ENCODE data around the gene SLC40A1. TPM values are rescaled to one million over a fixed set of nuclear protein-coding genes. Genes with fewer than 3 reads are reported as not detected.

Gene SLC40A1, protein sequence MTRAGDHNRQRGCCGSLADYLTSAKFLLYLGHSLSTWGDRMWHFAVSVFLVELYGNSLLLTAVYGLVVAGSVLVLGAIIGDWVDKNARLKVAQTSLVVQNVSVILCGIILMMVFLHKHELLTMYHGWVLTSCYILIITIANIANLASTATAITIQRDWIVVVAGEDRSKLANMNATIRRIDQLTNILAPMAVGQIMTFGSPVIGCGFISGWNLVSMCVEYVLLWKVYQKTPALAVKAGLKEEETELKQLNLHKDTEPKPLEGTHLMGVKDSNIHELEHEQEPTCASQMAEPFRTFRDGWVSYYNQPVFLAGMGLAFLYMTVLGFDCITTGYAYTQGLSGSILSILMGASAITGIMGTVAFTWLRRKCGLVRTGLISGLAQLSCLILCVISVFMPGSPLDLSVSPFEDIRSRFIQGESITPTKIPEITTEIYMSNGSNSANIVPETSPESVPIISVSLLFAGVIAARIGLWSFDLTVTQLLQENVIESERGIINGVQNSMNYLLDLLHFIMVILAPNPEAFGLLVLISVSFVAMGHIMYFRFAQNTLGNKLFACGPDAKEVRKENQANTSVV
- total RNA-seq, result 1 to 10 TPM; 4.4 to 6.0 TPM

DNA sequence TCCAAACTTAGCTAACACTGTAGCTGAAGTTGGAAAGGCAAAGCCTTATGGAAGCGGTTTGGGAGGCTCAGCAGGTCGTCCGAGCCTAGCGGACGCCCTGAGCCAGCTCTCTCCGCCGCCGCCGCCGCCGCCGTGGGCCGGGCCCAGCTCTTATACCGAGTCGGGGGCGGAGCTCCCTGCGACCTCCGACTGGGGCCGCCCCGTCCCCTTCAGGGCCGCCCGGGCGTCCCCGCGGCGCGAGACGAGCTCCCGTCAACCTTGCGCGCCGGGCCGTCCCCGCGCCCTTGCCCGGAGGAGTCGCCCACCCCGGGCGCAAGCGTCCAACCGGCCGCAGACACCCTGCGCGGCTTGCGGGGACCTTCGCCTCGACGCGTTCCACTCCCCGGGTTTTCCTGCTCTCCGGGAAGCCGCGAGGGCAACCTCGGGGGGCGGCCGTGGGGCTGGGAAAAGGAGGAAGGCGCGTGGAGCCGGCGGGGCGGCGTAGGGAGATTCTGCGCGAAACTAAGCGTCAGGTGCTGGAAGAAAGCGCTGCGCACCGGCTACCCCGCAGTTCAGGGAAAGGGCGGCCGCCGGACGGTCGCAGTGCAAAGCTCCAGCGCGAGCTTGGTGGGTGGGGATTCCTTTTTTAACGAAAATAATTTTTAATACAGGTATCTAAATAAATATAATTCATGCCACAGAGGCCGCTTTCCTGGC, at the start of gene SLC40A1:
Gene SLC40A1 (minus strand): TSS at position 129 of the 696 bp plus-strand sequence. CDS start 326 bp downstream, outside the sequence.
- Mint-ChIP-seq H3K27ac (peak within 1 kb of the TSS; percentile 33), H3K27me3 (peaks cover 35% of the 10 kb centered on the region), H3K36me3 (ENCODE audit: low read depth) (no peaks in the 10 kb centered on the region), H3K4me1 (peaks cover 26% of the 10 kb centered on the region), H3K9me3 (no peaks in the 10 kb centered on the region), H3K4me3 (peak within 1 kb of the TSS; percentile 72)
- DNase-seq, result peak; percentile 63
- CTCF ChIA-PET, result interaction anchor here (0.7 to 2.0 kb wide), 10 partner anchors 8 to 118 kb away, joined by 3 to 7 read pairs (median 3); no protein-coding TSS in a partner anchor
- POLR2A ChIA-PET, result interaction anchor here (0.7 to 1.8 kb wide), 11 partner anchors 8 to 140 kb away, joined by 3 to 12 read pairs (median 4); partner anchors contain the start of gene WDR75

DNA sequence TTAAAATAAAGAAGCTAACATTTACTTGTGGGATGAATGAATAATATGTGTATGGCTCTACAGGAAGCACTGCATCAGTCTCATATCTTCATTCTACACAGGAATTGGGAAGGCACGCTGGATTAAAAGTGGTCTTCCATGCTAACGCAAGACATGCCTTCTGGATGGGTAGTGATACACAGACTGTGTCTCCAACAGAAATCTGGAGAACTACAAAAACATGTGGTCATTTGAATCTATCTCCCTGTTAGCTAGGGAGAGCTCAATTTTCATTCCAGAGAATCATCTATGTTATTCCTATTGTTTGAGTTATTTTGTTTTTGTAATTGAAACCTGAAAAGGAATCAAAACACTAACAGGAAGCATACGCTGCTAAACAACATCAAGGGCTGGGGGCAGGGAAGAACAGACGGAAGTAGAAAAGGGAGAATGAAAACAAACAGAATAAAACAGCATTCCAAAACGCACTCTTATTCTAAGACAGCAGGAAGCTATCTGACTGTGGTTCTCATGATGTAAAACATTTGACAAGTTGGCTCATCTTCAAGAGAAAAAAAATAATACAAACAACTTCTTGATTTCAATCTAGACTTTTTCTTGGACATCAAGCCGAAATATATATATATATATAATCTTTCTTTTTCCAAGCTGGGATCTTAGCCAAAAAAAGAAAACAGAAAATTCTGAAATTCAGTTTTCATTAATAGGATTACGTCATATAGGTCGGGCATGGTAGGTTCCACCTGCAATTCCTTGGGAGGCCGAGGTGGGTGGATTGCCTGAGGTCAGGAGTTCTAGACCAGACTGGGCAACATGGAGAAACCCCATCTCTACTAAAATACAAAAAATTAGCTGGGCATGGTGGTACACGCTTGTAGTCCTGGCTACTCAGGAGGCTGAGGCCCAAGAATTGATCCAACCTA, 49.2 kb upstream of the SLC40A1 start:
- DNase-seq, result no peak
- Mint-ChIP-seq H3K4me1 (peaks cover 1% of the 10 kb centered on the region), H3K4me3 (no peak overlapping the region), H3K9me3 (no peaks in the 10 kb centered on the region), H3K36me3 (ENCODE audit: low read depth) (no peaks in the 10 kb centered on the region), H3K27ac (no peak overlapping the region), H3K27me3 (no peaks in the 10 kb centered on the region)
- POLR2A ChIA-PET, result no interaction called here
- CTCF ChIA-PET, result interaction anchor here (1.7 kb wide), 1 partner anchor 28 kb away, joined by 4 read pairs; no protein-coding TSS in a partner anchor

DNA sequence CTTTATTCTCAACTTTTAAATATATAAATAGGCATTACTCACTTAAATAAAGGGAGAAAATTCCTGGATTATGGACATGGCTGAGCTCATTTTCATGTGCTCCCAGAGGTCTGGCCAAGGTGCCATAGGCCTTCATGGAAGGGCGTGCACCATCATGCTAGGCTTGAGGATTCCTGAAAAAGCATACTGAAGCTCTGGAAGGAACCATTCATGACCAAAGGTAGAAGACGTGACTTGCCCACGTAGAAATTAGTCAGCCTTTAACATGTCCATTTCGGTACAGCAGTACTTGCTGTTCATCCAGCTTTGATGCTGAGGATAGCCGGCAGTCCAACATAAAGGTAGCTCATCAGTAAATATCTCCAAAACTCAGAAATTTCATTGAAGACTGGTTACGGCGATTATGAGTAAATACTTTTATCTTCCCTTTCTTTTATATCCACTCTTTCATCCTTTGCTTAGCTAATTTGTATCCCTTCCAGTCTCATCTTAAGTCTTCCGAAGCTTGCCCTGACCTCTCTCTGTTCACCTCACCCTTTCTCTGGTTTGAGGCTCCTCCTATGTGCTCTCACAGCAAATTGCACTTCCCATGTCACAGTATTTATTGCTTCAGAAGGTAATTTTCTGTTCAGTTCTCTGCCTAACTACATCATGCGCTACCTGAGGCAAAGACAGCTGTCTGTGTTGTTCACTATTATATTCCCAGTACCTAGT, 48.4 kb upstream of the SLC40A1 start:
- Mint-ChIP-seq H3K4me3 (no peak overlapping the region), H3K9me3 (no peaks in the 10 kb centered on the region), H3K36me3 (ENCODE audit: low read depth) (no peaks in the 10 kb centered on the region), H3K4me1 (peaks cover 7% of the 10 kb centered on the region), H3K27ac (no peak overlapping the region), H3K27me3 (no peaks in the 10 kb centered on the region)
- DNase-seq, result no peak
- ChIA-PET POLR2A (no interaction called here), CTCF (interaction anchor here (0.6 to 1.7 kb wide), 3 partner anchors 16 to 30 kb away, joined by 3 to 4 read pairs (median 4); no protein-coding TSS in a partner anchor)

DNA sequence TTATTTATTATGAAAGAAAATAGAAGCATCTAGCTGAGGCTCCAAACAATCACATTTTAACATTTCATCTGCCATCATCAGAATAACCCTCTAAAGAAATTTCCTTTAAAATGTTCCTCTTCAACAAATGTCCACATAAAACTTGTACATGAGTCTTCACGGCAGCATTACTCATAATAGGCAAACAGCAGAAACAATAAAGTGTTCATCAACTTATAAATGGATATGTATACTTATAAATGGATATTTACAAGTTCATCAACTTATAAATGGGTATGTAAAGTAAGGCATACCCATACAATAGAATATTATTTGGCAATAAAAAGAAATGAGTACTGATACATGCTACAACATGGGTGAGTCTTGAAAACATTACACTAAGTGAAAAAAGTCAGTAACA, 47.2 kb upstream of the SLC40A1 start:
- H3K36me3 Mint-ChIP-seq (ENCODE audit: low read depth), result no peaks in the 10 kb centered on the region
- no peaks in the 10 kb centered on the region for H3K9me3 Mint-ChIP-seq
- H3K4me1 Mint-ChIP-seq, result peaks cover 7% of the 10 kb centered on the region
- no peak for DNase-seq
- H3K27ac Mint-ChIP-seq, result no peak overlapping the region
- H3K27me3 Mint-ChIP-seq, result no peaks in the 10 kb centered on the region
- ChIA-PET POLR2A (no interaction called here), CTCF (no interaction called here)
- H3K4me3 Mint-ChIP-seq, result no peak overlapping the region

DNA sequence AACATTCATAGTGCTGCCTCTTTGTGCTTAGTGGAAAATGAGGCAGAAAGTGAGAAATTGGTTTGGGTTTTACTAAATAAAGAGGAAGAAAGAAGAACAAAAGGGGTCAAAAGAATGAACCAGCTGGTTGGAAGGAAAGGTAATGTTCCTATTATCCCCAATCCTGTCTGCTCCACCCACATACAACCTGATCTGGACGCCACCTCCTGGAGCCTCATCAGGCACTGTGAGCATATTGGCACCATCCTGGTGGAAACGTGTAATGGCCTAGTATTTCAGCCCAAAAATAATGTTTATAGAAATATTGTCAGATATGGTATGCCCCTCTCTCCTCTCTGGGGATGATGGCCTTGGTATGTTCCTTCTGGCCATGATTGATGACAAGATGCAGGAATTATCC, 45.0 kb upstream of the SLC40A1 start:
- Mint-ChIP-seq H3K9me3 (no peaks in the 10 kb centered on the region), H3K27ac (no peak overlapping the region), H3K4me3 (no peak overlapping the region), H3K27me3 (no peaks in the 10 kb centered on the region), H3K36me3 (ENCODE audit: low read depth) (no peaks in the 10 kb centered on the region), H3K4me1 (peaks cover 7% of the 10 kb centered on the region)
- no peak for DNase-seq
- POLR2A ChIA-PET, result no interaction called here
- CTCF ChIA-PET, result interaction anchor here (1.4 kb wide), 1 partner anchor 9 kb away, joined by 5 read pairs; no protein-coding TSS in a partner anchor

DNA sequence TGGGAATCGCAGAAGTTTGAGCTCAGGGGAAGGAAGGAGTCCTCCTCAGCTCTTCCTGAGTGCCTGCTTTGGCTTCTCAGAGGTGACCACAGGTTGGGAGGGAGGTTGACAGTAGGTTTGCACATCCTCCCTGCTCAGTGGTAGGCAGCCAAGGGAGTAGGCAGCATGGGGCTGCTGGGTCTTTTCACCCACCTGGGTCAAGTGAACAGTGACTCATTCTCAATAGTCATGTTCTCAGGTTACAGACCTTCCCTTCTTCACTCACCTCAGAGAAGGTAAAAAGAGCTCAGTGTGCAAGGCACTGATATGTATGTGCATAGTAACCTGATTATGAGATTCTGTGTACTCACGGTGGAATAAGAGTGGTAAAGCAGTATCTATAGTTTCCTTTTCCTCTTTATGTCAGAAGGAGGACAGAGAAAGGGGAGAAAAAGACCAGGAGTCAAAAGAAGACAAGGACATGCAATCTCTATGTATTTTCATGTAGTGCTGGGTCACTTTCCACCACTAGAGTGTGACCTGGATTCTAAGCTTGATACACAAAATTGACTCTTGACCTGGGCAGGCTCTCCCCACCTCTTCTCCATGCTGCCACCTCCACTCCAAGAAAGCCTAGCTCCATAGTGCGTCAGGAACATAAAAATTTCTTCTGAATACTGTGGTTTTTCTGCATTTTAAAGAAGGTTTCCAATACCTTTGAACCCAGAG, 44.2 kb upstream of the SLC40A1 start:
- POLR2A ChIA-PET, result no interaction called here
- peaks cover 7% of the 10 kb centered on the region for H3K4me1 Mint-ChIP-seq
- no peaks in the 10 kb centered on the region for H3K36me3 Mint-ChIP-seq (ENCODE audit: low read depth)
- DNase-seq, result no peak
- H3K4me3 Mint-ChIP-seq, result no peak overlapping the region
- CTCF ChIA-PET, result interaction anchor here (1.4 kb wide), 1 partner anchor 9 kb away, joined by 5 read pairs; no protein-coding TSS in a partner anchor
- no peaks in the 10 kb centered on the region for H3K9me3 Mint-ChIP-seq
- no peak overlapping the region for H3K27ac Mint-ChIP-seq
- H3K27me3 Mint-ChIP-seq, result no peaks in the 10 kb centered on the region

DNA sequence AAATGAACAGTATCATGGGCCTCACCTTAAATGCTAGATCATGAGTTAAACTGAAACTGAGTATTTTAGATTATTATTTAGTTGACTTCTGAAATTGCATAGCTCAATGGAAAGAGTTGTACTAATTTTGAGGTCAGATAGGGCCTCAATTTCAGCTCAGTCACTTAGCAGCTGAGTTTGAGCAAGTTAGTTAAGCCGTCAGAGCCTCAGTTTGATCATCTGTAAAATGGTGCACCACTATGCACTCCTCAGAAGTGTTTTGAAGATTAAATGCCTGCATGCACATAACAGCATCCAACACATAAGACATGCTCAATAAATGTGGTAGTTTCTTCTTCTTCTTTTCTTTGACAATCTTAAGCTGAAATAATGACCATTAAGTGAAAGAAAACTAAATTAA, 42.5 kb upstream of the SLC40A1 start:
- POLR2A ChIA-PET, result no interaction called here
- CTCF ChIA-PET, result no interaction called here

DNA sequence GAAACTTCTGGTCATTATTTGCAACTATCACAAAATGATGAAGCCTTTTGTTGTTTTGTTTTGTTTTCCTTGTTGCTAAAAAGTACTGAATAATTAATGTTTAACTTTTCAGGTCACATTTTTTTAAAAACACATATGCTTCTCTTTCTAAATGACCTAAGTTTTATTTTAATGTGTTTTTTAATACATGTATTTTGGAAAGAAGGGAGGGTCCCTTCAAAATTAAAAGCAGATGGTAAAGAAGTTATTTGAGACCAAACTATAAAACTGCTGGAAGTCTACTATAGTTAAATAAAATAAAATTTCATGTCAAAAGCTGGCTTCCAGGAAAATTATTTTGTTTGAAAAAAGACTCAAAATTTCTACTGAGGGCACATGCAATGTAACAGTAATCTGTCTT, 41.2 kb upstream of the SLC40A1 start:
- Mint-ChIP-seq H3K36me3 (ENCODE audit: low read depth) (no peaks in the 10 kb centered on the region), H3K27me3 (no peaks in the 10 kb centered on the region), H3K4me3 (no peak overlapping the region), H3K9me3 (no peaks in the 10 kb centered on the region), H3K4me1 (peaks cover 7% of the 10 kb centered on the region), H3K27ac (no peak overlapping the region)
- ChIA-PET POLR2A (no interaction called here), CTCF (no interaction called here)
- no peak for DNase-seq

More for the DNA sequence above, 42.5 kb upstream of the SLC40A1 start:
- H3K27ac Mint-ChIP-seq, result no peak overlapping the region
- no peak for DNase-seq
- no peaks in the 10 kb centered on the region for H3K36me3 Mint-ChIP-seq (ENCODE audit: low read depth)
- no peak overlapping the region for H3K4me3 Mint-ChIP-seq
- no peaks in the 10 kb centered on the region for H3K9me3 Mint-ChIP-seq
- H3K27me3 Mint-ChIP-seq, result no peaks in the 10 kb centered on the region
- H3K4me1 Mint-ChIP-seq, result peaks cover 7% of the 10 kb centered on the region

DNA sequence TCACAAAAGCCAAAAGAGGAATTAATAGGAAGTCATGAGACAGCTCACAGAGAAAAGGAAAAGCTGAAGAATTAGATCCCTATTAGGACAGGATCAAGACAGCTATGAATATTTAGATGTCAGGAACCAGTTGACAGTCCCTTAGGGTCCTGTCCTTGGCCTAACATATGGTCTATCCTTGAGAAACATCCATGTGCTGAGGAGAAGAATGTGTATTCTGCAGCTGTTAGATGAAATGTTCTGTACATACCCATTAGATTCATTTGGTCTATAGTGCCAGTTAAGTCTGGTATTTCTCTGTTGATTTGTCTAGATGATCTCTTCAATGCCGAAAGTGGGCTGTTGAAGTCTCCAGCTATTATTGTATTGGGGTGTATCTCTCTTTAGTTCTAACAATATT, 37.6 kb upstream of the SLC40A1 start:
- ChIA-PET POLR2A (no interaction called here), CTCF (no interaction called here)
- no peak overlapping the region for H3K4me3 Mint-ChIP-seq
- H3K27me3 Mint-ChIP-seq, result no peaks in the 10 kb centered on the region
- no peaks in the 10 kb centered on the region for H3K9me3 Mint-ChIP-seq
- no peaks in the 10 kb centered on the region for H3K4me1 Mint-ChIP-seq
- no peaks in the 10 kb centered on the region for H3K36me3 Mint-ChIP-seq (ENCODE audit: low read depth)
- no peak for DNase-seq
- H3K27ac Mint-ChIP-seq, result no peak overlapping the region

DNA sequence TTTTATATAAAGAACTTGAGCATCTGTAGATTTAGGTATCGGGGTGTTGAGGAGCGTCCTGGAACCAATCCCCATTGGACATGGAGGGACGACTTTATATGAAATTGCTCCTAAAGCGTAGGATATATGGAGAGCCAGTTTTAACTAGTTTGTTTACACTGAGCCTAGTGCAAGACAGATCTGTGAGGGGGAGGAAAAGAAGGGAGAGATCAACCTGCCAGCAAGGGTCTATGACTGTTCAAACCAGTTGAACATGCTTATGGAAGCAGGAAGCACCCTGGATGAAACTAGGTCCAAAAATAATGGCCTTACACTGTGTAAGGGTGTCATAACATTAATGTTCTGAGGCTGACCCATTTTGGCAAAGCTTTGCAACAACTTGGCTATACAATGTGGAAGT, 34.0 kb upstream of the SLC40A1 start:
- H3K27me3 Mint-ChIP-seq, result no peaks in the 10 kb centered on the region
- CTCF ChIA-PET, result no interaction called here
- H3K4me1 Mint-ChIP-seq, result no peaks in the 10 kb centered on the region
- H3K36me3 Mint-ChIP-seq (ENCODE audit: low read depth), result no peaks in the 10 kb centered on the region
- no peak overlapping the region for H3K27ac Mint-ChIP-seq
- DNase-seq, result no peak
- POLR2A ChIA-PET, result no interaction called here
- H3K4me3 Mint-ChIP-seq, result no peak overlapping the region
- H3K9me3 Mint-ChIP-seq, result no peaks in the 10 kb centered on the region

DNA sequence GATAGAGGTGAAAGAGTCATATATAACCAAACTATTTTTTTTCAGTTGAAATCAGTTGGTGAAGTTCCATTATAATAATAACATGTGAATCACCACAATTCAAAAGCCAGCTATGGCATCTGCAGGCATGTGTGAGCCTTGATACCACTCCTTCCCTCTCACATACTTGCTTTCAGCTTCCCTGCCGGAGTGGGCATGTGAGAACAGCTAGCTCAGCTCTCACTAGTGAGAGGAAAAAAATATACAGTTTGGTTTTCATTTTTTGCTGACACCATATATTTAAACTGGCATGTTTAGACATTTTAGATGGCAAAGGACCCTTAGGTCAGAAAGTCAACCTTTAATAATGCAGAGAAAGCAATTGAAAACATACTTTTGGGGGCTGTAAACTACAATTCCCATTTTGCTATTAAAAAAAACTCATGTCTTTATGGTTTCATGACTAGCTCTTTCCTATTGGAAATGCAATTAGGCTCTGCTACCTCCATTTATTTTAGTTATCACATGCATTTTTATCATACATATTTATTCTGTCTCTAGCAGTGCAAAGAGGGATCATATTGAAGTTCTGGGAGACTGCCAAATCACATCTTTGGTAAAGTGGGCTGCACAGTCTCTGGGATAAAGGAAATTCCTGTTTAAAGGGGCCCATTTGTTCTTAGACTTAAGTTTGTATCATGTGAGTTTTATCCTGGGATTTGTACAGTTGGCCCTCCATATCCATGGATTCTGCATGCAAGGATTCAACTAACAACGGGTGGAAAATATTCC, 33.2 kb upstream of the SLC40A1 start:
- no peak overlapping the region for H3K27ac Mint-ChIP-seq
- no peaks in the 10 kb centered on the region for H3K9me3 Mint-ChIP-seq
- no peaks in the 10 kb centered on the region for H3K36me3 Mint-ChIP-seq (ENCODE audit: low read depth)
- H3K4me3 Mint-ChIP-seq, result no peak overlapping the region
- DNase-seq, result no peak
- ChIA-PET POLR2A (no interaction called here), CTCF (interaction anchor here (1.1 to 1.7 kb wide), 2 partner anchors 10 to 44 kb away, joined by 3 read pairs; no protein-coding TSS in a partner anchor)
- no peaks in the 10 kb centered on the region for H3K4me1 Mint-ChIP-seq
- H3K27me3 Mint-ChIP-seq, result no peaks in the 10 kb centered on the region
